Measurements from ENCODE around the gene MACROD1. TPM values are rescaled to one million over a fixed set of nuclear protein-coding genes. Genes with fewer than 3 reads are reported as not detected.

Gene MACROD1
- total and polyA plus RNA-seq, 9 of the 15 experiments (the other 6 are each of a cell fraction or from before 2014, with no cell fraction given): 1.1 to 60.0 (median 26.4) TPM

DNA sequence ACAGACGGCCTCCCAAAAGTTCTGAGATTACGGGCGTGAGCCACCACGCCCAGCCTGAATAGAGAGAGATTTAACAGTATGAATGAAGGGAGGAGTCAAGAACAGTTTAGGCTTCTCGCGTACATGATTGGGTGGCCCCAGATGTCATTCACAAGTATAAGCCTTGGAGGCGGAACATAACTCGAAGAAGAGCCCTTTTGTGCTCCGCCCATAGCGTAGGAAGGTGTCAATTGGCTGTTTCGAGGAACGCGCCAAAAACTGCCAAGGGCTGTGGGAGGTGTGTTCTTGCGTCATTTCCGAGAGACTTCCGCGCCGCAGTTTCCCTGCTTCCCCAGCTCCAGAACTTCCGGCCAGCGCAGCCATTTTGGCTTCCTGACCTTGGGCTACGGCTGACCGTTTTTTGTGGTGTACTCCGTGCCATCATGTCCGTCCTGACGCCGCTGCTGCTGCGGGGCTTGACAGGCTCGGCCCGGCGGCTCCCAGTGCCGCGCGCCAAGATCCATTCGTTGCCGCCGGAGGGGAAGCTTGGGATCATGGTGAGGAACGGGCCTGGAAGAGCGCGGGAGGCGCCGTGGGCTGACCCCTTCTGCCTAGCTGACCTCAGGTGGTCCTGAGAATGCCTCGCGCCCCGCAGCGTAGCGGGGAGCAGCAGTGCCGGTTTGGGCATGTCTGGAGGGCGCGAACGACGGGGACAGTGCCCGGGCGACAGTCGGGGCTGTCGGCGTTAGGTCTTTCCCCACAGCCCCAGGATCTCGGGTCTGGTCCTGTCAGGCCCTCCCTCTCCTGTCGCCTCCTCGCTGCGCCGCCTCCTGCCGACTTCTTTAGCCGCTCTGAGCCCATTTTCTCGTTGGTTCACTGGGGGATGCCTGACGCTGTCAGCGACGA is 191.4 kb downstream of the MACROD1 start, which contains the start of gene COX8A (continued):
- TF ChIP-seq, protein P1, sequence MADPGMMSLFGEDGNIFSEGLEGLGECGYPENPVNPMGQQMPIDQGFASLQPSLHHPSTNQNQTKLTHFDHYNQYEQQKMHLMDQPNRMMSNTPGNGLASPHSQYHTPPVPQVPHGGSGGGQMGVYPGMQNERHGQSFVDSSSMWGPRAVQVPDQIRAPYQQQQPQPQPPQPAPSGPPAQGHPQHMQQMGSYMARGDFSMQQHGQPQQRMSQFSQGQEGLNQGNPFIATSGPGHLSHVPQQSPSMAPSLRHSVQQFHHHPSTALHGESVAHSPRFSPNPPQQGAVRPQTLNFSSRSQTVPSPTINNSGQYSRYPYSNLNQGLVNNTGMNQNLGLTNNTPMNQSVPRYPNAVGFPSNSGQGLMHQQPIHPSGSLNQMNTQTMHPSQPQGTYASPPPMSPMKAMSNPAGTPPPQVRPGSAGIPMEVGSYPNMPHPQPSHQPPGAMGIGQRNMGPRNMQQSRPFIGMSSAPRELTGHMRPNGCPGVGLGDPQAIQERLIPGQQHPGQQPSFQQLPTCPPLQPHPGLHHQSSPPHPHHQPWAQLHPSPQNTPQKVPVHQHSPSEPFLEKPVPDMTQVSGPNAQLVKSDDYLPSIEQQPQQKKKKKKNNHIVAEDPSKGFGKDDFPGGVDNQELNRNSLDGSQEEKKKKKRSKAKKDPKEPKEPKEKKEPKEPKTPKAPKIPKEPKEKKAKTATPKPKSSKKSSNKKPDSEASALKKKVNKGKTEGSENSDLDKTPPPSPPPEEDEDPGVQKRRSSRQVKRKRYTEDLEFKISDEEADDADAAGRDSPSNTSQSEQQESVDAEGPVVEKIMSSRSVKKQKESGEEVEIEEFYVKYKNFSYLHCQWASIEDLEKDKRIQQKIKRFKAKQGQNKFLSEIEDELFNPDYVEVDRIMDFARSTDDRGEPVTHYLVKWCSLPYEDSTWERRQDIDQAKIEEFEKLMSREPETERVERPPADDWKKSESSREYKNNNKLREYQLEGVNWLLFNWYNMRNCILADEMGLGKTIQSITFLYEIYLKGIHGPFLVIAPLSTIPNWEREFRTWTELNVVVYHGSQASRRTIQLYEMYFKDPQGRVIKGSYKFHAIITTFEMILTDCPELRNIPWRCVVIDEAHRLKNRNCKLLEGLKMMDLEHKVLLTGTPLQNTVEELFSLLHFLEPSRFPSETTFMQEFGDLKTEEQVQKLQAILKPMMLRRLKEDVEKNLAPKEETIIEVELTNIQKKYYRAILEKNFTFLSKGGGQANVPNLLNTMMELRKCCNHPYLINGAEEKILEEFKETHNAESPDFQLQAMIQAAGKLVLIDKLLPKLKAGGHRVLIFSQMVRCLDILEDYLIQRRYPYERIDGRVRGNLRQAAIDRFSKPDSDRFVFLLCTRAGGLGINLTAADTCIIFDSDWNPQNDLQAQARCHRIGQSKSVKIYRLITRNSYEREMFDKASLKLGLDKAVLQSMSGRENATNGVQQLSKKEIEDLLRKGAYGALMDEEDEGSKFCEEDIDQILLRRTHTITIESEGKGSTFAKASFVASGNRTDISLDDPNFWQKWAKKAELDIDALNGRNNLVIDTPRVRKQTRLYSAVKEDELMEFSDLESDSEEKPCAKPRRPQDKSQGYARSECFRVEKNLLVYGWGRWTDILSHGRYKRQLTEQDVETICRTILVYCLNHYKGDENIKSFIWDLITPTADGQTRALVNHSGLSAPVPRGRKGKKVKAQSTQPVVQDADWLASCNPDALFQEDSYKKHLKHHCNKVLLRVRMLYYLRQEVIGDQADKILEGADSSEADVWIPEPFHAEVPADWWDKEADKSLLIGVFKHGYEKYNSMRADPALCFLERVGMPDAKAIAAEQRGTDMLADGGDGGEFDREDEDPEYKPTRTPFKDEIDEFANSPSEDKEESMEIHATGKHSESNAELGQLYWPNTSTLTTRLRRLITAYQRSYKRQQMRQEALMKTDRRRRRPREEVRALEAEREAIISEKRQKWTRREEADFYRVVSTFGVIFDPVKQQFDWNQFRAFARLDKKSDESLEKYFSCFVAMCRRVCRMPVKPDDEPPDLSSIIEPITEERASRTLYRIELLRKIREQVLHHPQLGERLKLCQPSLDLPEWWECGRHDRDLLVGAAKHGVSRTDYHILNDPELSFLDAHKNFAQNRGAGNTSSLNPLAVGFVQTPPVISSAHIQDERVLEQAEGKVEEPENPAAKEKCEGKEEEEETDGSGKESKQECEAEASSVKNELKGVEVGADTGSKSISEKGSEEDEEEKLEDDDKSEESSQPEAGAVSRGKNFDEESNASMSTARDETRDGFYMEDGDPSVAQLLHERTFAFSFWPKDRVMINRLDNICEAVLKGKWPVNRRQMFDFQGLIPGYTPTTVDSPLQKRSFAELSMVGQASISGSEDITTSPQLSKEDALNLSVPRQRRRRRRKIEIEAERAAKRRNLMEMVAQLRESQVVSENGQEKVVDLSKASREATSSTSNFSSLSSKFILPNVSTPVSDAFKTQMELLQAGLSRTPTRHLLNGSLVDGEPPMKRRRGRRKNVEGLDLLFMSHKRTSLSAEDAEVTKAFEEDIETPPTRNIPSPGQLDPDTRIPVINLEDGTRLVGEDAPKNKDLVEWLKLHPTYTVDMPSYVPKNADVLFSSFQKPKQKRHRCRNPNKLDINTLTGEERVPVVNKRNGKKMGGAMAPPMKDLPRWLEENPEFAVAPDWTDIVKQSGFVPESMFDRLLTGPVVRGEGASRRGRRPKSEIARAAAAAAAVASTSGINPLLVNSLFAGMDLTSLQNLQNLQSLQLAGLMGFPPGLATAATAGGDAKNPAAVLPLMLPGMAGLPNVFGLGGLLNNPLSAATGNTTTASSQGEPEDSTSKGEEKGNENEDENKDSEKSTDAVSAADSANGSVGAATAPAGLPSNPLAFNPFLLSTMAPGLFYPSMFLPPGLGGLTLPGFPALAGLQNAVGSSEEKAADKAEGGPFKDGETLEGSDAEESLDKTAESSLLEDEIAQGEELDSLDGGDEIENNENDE (IDR thresholded peaks at IDR 0.05; ENCODE audit: low read depth, low read length): no peak
- TF ChIP-seq GATAD2B (IDR thresholded peaks at IDR 0.05; ENCODE audit: borderline replicate concordance): no peak
- no peak for TF ChIP-seq THRAP3 (IDR thresholded peaks at IDR 0.05; ENCODE audit: borderline replicate concordance)
- TF ChIP-seq ADNP (tag; IDR thresholded peaks at IDR 0.05): no peak
- no peak for TF ChIP-seq ZNF41 (CRISPR knock-in tag; conservative IDR thresholded peaks at IDR 0.05)
- peak in 1 of 2 experiments; percentile 15; a peak in 1 of 4 replicates for TF ChIP-seq FOXA3 (CRISPR knock-in tag; conservative IDR thresholded peaks at IDR 0.05 in 1 of 2, IDR thresholded peaks at IDR 0.05 in 1 of 2)
- TF ChIP-seq, protein P2, sequence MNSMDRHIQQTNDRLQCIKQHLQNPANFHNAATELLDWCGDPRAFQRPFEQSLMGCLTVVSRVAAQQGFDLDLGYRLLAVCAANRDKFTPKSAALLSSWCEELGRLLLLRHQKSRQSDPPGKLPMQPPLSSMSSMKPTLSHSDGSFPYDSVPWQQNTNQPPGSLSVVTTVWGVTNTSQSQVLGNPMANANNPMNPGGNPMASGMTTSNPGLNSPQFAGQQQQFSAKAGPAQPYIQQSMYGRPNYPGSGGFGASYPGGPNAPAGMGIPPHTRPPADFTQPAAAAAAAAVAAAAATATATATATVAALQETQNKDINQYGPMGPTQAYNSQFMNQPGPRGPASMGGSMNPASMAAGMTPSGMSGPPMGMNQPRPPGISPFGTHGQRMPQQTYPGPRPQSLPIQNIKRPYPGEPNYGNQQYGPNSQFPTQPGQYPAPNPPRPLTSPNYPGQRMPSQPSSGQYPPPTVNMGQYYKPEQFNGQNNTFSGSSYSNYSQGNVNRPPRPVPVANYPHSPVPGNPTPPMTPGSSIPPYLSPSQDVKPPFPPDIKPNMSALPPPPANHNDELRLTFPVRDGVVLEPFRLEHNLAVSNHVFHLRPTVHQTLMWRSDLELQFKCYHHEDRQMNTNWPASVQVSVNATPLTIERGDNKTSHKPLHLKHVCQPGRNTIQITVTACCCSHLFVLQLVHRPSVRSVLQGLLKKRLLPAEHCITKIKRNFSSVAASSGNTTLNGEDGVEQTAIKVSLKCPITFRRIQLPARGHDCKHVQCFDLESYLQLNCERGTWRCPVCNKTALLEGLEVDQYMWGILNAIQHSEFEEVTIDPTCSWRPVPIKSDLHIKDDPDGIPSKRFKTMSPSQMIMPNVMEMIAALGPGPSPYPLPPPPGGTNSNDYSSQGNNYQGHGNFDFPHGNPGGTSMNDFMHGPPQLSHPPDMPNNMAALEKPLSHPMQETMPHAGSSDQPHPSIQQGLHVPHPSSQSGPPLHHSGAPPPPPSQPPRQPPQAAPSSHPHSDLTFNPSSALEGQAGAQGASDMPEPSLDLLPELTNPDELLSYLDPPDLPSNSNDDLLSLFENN (IDR thresholded peaks at IDR 0.05; ENCODE audit: low read depth in 2 of 2, low read length in 2 of 2): peak in 1 of 2 experiments; percentile 19; a peak in 1 of 4 replicates
- no peak for TF ChIP-seq HNRNPL (IDR thresholded peaks at IDR 0.05; ENCODE audit: low read depth, low read length)
- TF ChIP-seq EP400 (IDR thresholded peaks at IDR 0.05): peak; percentile 96
- TF ChIP-seq, protein P3, sequence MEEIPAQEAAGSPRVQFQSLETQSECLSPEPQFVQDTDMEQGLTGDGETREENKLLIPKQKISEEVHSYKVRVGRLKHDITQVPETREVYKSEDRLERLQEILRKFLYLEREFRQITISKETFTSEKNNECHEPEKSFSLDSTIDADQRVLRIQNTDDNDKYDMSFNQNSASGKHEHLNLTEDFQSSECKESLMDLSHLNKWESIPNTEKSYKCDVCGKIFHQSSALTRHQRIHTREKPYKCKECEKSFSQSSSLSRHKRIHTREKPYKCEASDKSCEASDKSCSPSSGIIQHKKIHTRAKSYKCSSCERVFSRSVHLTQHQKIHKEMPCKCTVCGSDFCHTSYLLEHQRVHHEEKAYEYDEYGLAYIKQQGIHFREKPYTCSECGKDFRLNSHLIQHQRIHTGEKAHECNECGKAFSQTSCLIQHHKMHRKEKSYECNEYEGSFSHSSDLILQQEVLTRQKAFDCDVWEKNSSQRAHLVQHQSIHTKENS (CRISPR knock-in tag; IDR thresholded peaks at IDR 0.05): no peak
